Mucosa of rectum (tissue), 2 donors: Measurements from ENCODE around the gene OR2H1.

Experiments
- H3K27ac ChIP-seq, 2 donors: one replicate each; pipeline ENCODE4 v1.7.0; 2013; ENCODE audit warnings: inconsistent platforms in 2 of 2, low read depth in 2 of 2, low read length in 2 of 2
- H3K27me3 ChIP-seq, 2 donors: one replicate each; pipeline ENCODE4 v1.7.0; 2013; ENCODE audit warnings: low read length in 2 of 2; ENCODE audit not compliant: control insufficient read depth in 2 of 2, insufficient read depth in 2 of 2
- H3K36me3 ChIP-seq, 2 donors: one replicate each; pipeline ENCODE4 v1.7.0; 2013; ENCODE audit warnings: low read length in 2 of 2; ENCODE audit not compliant: control insufficient read depth in 2 of 2, insufficient read depth in 2 of 2
- H3K4me1 ChIP-seq, 2 donors: one replicate each; pipeline ENCODE4 v1.7.0; 2013; ENCODE audit warnings: low read length in 2 of 2, mild to moderate bottlenecking in 1 of 2; ENCODE audit not compliant: control insufficient read depth in 2 of 2, insufficient read depth in 2 of 2
- H3K4me3 ChIP-seq, 2 donors: one replicate each; pipeline ENCODE4 v1.7.0; 2013; ENCODE audit warnings: low read length in 2 of 2
- H3K9ac ChIP-seq, 2 donors: one replicate each; pipeline ENCODE4 v1.7.0; 2013; ENCODE audit warnings: low read length in 2 of 2, low read depth in 1 of 2, mild to moderate bottlenecking in 1 of 2
- H3K9me3 ChIP-seq, 2 donors: one replicate each; pipeline ENCODE4 v1.7.0; 2013; ENCODE audit warnings: low read length in 2 of 2; ENCODE audit not compliant: control insufficient read depth in 2 of 2
- donor health status: healthy.
- donor health status: Normal muscosa, but diverticular disease.

Gene OR2H1

DNA sequence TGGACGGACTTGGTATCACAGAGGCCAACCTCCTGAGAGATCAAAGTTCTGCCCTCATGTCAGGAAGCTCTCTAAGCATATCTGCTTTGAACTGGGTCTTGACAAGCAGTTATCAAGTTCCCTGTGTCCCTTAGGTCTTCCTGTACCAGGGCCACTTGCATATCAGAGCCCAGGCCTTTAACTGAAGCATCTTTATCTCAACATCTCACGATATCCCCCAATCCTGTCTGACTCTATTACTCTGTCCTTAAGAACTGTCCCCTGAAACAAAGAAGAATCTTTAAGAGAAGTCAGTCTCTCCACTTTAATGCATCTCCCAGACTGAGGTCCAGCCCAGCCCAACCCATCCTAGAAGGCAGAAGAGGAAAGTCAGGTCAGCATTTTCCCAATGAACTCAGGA, 22.6 kb downstream of the OR2H1 start:
- Histone ChIP-seq H3K9ac (no peak overlapping the region), H3K36me3 (no peaks in the 10 kb centered on the region), H3K27me3 (no peaks in the 10 kb centered on the region), H3K9me3 (no peaks in the 10 kb centered on the region), H3K4me3 (no peak overlapping the region), H3K4me1 (no peaks in the 10 kb centered on the region), H3K27ac (no peak overlapping the region)

DNA sequence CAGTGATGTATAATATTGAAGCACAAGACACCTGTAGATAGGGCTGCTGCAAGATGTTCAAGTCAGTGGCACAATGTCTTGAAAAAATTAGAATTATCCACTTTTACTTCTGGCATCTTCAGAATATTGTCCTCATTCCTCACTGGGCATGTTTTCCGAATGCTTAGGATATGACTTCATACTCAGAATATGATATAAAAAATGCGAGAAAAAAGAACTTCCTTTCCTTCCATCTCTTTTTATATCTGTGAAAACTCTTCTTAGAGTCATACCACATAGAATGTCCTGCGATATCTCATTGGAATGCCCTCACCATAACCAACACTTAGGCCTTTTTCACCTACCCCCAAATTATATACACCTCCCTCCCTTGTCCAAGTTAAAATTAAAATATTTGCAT, 26.2 kb downstream of the OR2H1 start:
- no peaks in the 10 kb centered on the region for H3K27me3 ChIP-seq
- H3K9ac ChIP-seq, result no peak overlapping the region
- H3K36me3 ChIP-seq, result no peaks in the 10 kb centered on the region
- no peaks in the 10 kb centered on the region for H3K9me3 ChIP-seq
- H3K27ac ChIP-seq, result no peak overlapping the region
- H3K4me1 ChIP-seq, result no peaks in the 10 kb centered on the region
- H3K4me3 ChIP-seq, result no peak overlapping the region

DNA sequence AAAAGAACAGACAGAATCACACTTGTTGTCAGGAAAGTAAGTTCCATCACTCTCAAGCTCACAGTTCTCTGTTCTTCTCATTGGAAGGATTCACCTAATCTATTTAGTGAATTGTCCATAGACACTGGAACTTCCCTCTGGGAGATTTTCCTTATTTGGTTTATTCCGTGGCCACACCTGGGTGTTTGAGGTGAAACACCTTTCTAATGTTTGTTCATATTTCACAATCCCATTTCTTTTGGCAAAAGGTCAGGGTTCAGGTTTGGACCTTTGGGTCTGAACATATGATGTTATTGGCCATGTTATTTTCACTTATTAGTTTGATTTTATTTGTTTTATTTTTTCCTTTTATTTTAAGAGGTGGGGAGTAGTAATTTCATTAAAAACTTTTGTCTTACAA, 26.8 kb downstream of the OR2H1 start:
- Histone ChIP-seq H3K27ac (no peak overlapping the region), H3K4me1 (no peaks in the 10 kb centered on the region), H3K36me3 (no peaks in the 10 kb centered on the region), H3K9me3 (no peaks in the 10 kb centered on the region), H3K4me3 (no peak overlapping the region), H3K27me3 (no peaks in the 10 kb centered on the region), H3K9ac (no peak overlapping the region)

DNA sequence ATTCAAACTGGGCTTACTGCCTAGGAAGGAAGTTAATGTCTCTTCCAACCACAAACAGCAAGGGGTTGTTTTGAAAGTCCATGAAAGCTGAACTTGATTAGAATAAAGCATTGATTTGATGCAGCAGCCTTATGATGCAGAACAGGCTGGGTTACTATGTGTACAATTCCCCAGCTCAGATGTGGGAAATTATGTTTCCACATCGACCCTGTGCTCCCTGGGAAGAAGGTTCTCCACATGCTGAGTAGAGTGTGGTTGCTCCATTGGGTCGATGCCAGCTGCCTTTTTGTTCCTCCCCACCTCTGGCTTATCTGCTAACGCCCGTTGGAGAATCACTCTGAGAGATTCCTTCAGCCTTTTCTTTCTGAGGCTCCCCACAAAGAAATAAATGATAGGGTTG, 29.6 kb downstream of the OR2H1 start:
- H3K4me1 ChIP-seq, result no peaks in the 10 kb centered on the region
- H3K9me3 ChIP-seq, result no peaks in the 10 kb centered on the region
- no peak overlapping the region for H3K9ac ChIP-seq
- H3K27ac ChIP-seq, result no peak overlapping the region
- no peak overlapping the region for H3K4me3 ChIP-seq
- H3K27me3 ChIP-seq, result no peaks in the 10 kb centered on the region
- no peaks in the 10 kb centered on the region for H3K36me3 ChIP-seq

DNA sequence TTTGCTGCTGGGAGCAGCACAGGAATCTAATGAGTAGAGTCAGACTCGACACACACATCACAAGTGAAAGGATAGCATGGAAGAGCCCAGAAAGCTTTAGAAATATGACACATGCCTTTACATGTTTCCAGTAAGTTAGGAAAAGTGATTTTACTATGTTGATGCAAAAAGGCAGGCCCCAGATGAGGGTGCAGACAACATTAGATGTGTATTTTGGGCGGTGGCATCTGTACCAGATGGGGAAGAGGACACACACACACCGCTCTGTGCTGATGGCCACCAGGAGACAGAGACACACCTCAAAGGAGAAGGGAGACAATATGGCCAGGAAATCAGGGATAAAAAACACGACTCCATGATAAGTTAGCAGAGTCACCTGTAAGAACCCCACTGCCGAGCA, 30.2 kb downstream of the OR2H1 start:
- no peak overlapping the region for H3K4me3 ChIP-seq
- H3K27ac ChIP-seq, result no peak overlapping the region
- H3K36me3 ChIP-seq, result no peaks in the 10 kb centered on the region
- no peaks in the 10 kb centered on the region for H3K27me3 ChIP-seq
- H3K4me1 ChIP-seq, result no peaks in the 10 kb centered on the region
- H3K9ac ChIP-seq, result no peak overlapping the region
- no peaks in the 10 kb centered on the region for H3K9me3 ChIP-seq

DNA sequence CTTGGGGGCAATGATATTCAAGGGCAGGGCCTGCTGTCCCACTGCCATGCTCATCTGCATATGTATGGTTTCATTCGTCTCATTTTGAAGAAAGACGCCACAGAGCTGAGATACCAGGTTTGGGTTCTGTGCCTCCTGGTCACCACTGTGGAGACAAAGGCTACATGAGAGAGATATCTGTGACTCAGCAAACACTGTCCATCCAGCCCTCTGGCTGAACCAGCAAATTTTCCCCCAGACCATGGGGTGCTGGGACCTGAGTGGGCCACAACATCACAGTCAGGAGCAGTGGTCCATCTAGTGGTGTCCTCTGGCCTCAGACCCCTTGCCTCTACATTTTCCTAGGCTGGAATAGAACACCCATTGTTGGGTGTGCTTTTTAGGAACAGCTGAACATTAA, 30.7 kb downstream of the OR2H1 start, which contains the start of gene MAS1L:
Gene MAS1L, minus strand, starts transcription at position 297 of the 400 bp plus-strand sequence. Its CDS starts 54 bp downstream, at position 243.
- H3K36me3 ChIP-seq, result no peaks in the 10 kb centered on the region
- H3K4me3 ChIP-seq, result no peak within 1 kb of the TSS
- no peak within 1 kb of the TSS for H3K27ac ChIP-seq
- no peaks in the 10 kb centered on the region for H3K9me3 ChIP-seq
- H3K27me3 ChIP-seq, result no peaks in the 10 kb centered on the region
- H3K4me1 ChIP-seq, result no peaks in the 10 kb centered on the region
- no peak within 1 kb of the TSS for H3K9ac ChIP-seq

DNA sequence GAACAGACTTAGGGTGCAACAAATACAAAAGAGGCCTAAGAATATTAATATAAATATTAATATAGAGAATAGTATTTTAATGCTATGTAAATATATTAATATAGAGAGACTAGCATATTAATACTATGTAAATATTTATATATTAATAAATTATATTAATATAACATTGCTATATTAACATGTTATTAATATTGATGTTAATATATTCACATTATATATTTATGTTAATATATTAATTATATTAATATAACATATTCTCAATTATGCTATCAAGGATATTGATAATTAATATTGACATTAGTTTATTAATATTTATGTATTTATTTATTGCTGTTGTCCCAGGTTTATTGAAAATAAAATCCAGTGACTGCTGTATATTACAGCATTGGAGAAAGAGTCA, 31.9 kb downstream of the OR2H1 start:
- H3K4me1 ChIP-seq, result no peaks in the 10 kb centered on the region
- H3K4me3 ChIP-seq, result no peak overlapping the region
- H3K27ac ChIP-seq, result no peak overlapping the region
- H3K9me3 ChIP-seq, result no peaks in the 10 kb centered on the region
- no peak overlapping the region for H3K9ac ChIP-seq
- H3K36me3 ChIP-seq, result no peaks in the 10 kb centered on the region
- no peaks in the 10 kb centered on the region for H3K27me3 ChIP-seq

DNA sequence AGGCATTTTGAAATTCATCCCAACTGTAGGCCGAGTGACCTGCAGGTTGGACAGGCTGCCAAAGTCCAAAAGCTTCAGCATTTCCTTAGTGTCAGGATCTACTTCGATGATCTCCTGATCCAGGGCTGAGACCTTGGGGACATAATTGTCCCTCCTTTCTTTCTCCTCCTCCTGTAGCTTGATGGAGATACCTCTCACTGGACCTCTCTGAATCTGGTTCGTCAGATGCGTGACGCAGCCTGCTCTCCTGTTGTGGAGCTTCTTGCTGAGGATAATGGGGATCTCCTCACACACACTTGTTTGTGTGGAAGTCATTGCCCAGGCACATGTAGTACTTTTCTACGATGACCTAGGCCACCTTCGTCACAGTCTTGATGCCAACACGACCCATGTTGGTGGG, 32.3 kb downstream of the OR2H1 start:
- H3K4me1 ChIP-seq, result no peaks in the 10 kb centered on the region
- no peaks in the 10 kb centered on the region for H3K36me3 ChIP-seq
- H3K27me3 ChIP-seq, result no peaks in the 10 kb centered on the region
- H3K27ac ChIP-seq, result no peak overlapping the region
- H3K4me3 ChIP-seq, result no peak overlapping the region
- H3K9me3 ChIP-seq, result no peaks in the 10 kb centered on the region
- no peak overlapping the region for H3K9ac ChIP-seq

DNA sequence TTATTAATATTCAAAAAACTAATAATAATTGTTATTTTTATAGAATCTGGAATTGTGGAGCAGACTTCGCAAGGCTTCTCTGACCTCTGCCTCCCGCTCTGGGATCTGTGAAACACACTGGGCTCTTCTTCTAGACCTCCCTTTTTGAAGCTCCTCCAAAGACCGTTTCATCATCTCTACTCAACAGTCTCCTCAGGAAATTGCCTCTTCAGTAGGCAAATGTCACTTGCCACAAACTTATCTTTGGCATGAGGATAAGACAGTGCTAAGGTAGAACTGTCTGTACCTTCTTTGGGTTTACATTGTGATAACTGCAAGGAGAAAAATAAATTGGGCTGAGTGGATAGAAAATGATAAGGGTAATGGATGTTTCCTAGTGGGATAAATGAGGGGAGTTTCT, 33.1 kb downstream of the OR2H1 start:
- Histone ChIP-seq H3K9me3 (no peaks in the 10 kb centered on the region), H3K4me1 (no peaks in the 10 kb centered on the region), H3K36me3 (no peaks in the 10 kb centered on the region), H3K9ac (no peak overlapping the region), H3K4me3 (no peak overlapping the region), H3K27ac (no peak overlapping the region), H3K27me3 (no peaks in the 10 kb centered on the region)

DNA sequence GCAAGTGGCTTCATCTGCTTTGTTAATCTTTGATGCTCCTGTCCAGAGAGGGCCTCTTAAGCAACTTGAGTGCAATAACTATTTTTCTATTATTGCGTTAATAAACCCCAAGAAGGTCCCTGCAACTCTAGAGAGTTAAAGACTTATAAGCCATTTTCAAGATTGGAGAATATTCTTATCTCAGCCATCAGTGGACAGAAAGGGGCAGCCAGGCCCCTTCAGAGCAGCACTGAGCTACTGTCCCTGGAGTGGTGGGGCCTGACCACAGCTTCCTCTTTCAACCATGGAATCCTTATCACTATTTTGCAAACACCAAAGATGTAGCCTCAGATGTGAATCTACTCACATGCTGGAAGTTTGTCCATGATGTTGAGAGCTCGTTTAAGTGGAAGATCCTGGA, 33.6 kb downstream of the OR2H1 start:
- H3K27me3 ChIP-seq, result no peaks in the 10 kb centered on the region
- no peak overlapping the region for H3K27ac ChIP-seq
- H3K9me3 ChIP-seq, result no peaks in the 10 kb centered on the region
- H3K4me1 ChIP-seq, result no peaks in the 10 kb centered on the region
- no peaks in the 10 kb centered on the region for H3K36me3 ChIP-seq
- no peak overlapping the region for H3K9ac ChIP-seq
- no peak overlapping the region for H3K4me3 ChIP-seq

DNA sequence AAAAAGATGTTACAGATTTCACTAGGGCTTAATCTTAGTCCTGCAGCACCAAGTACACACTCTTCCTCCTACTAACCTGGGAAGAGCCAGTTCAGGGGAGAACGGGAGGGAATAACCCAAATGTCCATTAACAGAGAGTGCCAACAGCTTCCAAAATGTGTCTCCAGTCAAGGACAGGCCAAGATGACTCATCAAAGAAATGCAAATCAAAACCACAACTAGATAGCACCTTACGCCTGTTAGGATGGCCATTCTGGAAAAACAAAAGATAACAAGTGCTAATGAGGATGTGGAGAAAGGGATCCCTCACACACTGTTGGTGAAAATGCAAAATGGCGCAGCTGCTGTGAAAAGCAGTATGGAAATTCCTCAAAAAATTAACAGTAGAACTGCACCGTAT, 34.6 kb downstream of the OR2H1 start:
- no peak overlapping the region for H3K27ac ChIP-seq
- H3K27me3 ChIP-seq, result no peaks in the 10 kb centered on the region
- H3K9ac ChIP-seq, result no peak overlapping the region
- H3K4me1 ChIP-seq, result no peaks in the 10 kb centered on the region
- H3K9me3 ChIP-seq, result no peaks in the 10 kb centered on the region
- no peak overlapping the region for H3K4me3 ChIP-seq
- H3K36me3 ChIP-seq, result no peaks in the 10 kb centered on the region
